Liver (tissue), 2 donors: ENCODE data around the gene MUS81.

Experiments
- CTCF ChIP-seq: fragments of 150-350 bp; IDR thresholded peaks from 2 replicates; pipeline ENCODE4 v1.5.1; 2017; ENCODE audit warnings: improper control_type of control experiment, low read depth, low read length; ENCODE audit not compliant: missing input control
- YY1 ChIP-seq: IDR thresholded peaks from 2 replicates; pipeline ENCODE4 v1.6.1; 2016; ENCODE audit warnings: antibody characterized with exemption, mild to moderate bottlenecking
- donor health status: healthy.

DNA sequence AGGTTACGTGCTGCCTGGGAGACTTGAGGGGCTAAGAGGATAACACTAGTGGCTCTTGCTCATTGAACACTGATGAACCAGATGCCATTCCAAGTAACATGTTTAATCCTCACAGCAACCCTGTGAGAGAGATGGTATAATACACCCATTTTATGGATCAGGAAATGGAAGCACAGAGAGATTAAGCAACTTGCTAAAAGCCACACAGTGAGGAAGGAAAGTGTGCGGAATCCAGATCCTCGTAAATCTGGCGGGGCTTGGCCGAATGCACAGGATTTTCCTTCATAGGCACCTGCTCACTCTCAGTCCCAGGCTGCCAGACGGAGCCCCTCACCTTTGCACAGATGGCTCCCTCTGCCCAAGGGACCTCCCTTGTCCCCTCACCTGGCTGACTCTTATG is 47.6 kb downstream of the MUS81 start:
- TF ChIP-seq CTCF (no peak), YY1 (no peak)
